DOHH2 (cell line): Measurements from ENCODE around the gene PRKAR1B.

ENCODE experiments used
- H3F3A ChIP-seq: fragments of 200-600 bp; sonication (generic), shearing (Covaris generic); 2 replicates; pipeline ENCODE4 v1.6.0; 2016; ENCODE audit warnings: antibody characterized with exemption, mild to moderate bottlenecking; ENCODE audit not compliant: control insufficient read depth, insufficient read depth
- H3K27ac ChIP-seq: fragments of 200-600 bp; sonication (generic); 2 replicates; pipeline ENCODE4 v1.5.1; 2014; ENCODE audit warnings: low read depth, mild to moderate bottlenecking, low read length, moderate library complexity
- H3K27me3 ChIP-seq: fragments of 200-600 bp; sonication (generic); 2 replicates; pipeline ENCODE4 v1.6.1; 2014; ENCODE audit warnings: mild to moderate bottlenecking, low read length, mixed read lengths; ENCODE audit not compliant: control insufficient read depth
- H3K36me3 ChIP-seq: fragments of 200-600 bp; sonication (generic); 2 replicates; pipeline ENCODE4 v1.6.1; 2014; ENCODE audit warnings: mild to moderate bottlenecking, low read length, moderate library complexity, mixed read lengths; ENCODE audit not compliant: control insufficient read depth
- H3K4me1 ChIP-seq: fragments of 200-600 bp; sonication (generic); 2 replicates; pipeline ENCODE4 v1.6.1; 2014; ENCODE audit warnings: mild to moderate bottlenecking, low read length, mixed read lengths; ENCODE audit not compliant: control insufficient read depth
- H3K4me2 ChIP-seq: fragments of 200-600 bp; sonication (generic); 2 replicates; pipeline ENCODE4 v1.6.0; 2014; ENCODE audit warnings: mild to moderate bottlenecking, low read length, moderate library complexity
- H3K4me3 ChIP-seq: fragments of 200-600 bp; sonication (generic); 2 replicates; pipeline ENCODE4 v1.5.1; 2014; ENCODE audit warnings: mild to moderate bottlenecking, low read length, mixed read lengths
- H3K79me2 ChIP-seq: fragments of 200-600 bp; sonication (generic); 2 replicates; pipeline ENCODE4 v1.6.1; 2014; ENCODE audit warnings: mild to moderate bottlenecking, low read length, mixed read lengths; ENCODE audit not compliant: control insufficient read depth
- H3K9me2 ChIP-seq: fragments of 200-600 bp; sonication (generic); replicated peaks from 2 replicates; pipeline ENCODE4 v1.6.1; 2014; ENCODE audit warnings: mild to moderate bottlenecking, low read length, mixed read lengths; ENCODE audit not compliant: control insufficient read depth
- H3K9me3 ChIP-seq: fragments of 200-600 bp; sonication (generic); 2 replicates; pipeline ENCODE4 v1.6.1; 2014; ENCODE audit warnings: antibody characterized with exemption, low read length, mixed read lengths; ENCODE audit not compliant: control insufficient read depth, insufficient read depth
- H4K20me1 ChIP-seq: fragments of 200-600 bp; sonication (generic); 2 replicates; pipeline ENCODE4 v1.6.0; 2014; ENCODE audit warnings: low read depth, mild to moderate bottlenecking, antibody characterized with exemption, low read length, moderate library complexity; ENCODE audit not compliant: control insufficient read depth, insufficient read depth
- CTCF ChIP-seq: fragments of 200-600 bp; sonication (generic); IDR thresholded peaks from one replicate; pipeline ENCODE4 v1.5.1; 2014; ENCODE audit warnings: antibody characterized with exemption, mild to moderate bottlenecking, low read depth, low read length; ENCODE audit not compliant: poor library complexity, severe bottlenecking
- EZH2phosphoT487 ChIP-seq: fragments of 200-600 bp; sonication (generic); IDR thresholded peaks from 2 replicates; pipeline ENCODE4 v1.6.1; 2017; ENCODE audit warnings: borderline replicate concordance, mild to moderate bottlenecking, antibody characterized with exemption, low read length, moderate library complexity, mixed read lengths

The PRKAR1B gene

GRCh38 chr7:503575-504111 lies 223.4 kb downstream of the PRKAR1B start:
- no peaks in the 10 kb centered on the region for H3K27me3 ChIP-seq
- H3K27ac ChIP-seq: no peak overlapping the region
- H3K36me3 ChIP-seq: no peaks in the 10 kb centered on the region
- H3F3A ChIP-seq: no peaks in the 10 kb centered on the region
- H3K4me3 ChIP-seq: no peak overlapping the region
- no peaks in the 10 kb centered on the region for H3K9me2 ChIP-seq
- no peaks in the 10 kb centered on the region for H3K79me2 ChIP-seq
- H3K4me2 ChIP-seq: no peak overlapping the region
- no peaks in the 10 kb centered on the region for H3K4me1 ChIP-seq
- TF ChIP-seq EZH2phosphoT487 (no peak), CTCF (no peak)
- no peaks in the 10 kb centered on the region for H3K9me3 ChIP-seq
- no peaks in the 10 kb centered on the region for H4K20me1 ChIP-seq

- no peaks in the 10 kb centered on the region for H3K36me3 ChIP-seq
These were observed 224.8 kb downstream of the PRKAR1B start for GRCh38 chr7:502296-502695.

GRCh38 chr7:501526-501925 lies 225.6 kb downstream of the PRKAR1B start:
- no peaks in the 10 kb centered on the region for H3K27me3 ChIP-seq
- H3K79me2 ChIP-seq: no peaks in the 10 kb centered on the region
- H3K4me1 ChIP-seq: no peaks in the 10 kb centered on the region
- H4K20me1 ChIP-seq: no peaks in the 10 kb centered on the region
- TF ChIP-seq CTCF: no peak
- no peak for TF ChIP-seq EZH2phosphoT487
- no peak overlapping the region for H3K27ac ChIP-seq
- H3K4me2 ChIP-seq: no peak overlapping the region
- no peaks in the 10 kb centered on the region for H3K9me2 ChIP-seq
- no peaks in the 10 kb centered on the region for H3F3A ChIP-seq
- H3K4me3 ChIP-seq: no peak overlapping the region
- no peaks in the 10 kb centered on the region for H3K36me3 ChIP-seq
- H3K9me3 ChIP-seq: no peaks in the 10 kb centered on the region

More at GRCh38 chr7:502296-502695, 224.8 kb downstream of the PRKAR1B start:
- H4K20me1 ChIP-seq: no peaks in the 10 kb centered on the region
- no peak overlapping the region for H3K27ac ChIP-seq
- H3K9me3 ChIP-seq: no peaks in the 10 kb centered on the region
- TF ChIP-seq EZH2phosphoT487 (no peak), CTCF (no peak)
- H3K27me3 ChIP-seq: no peaks in the 10 kb centered on the region
- no peaks in the 10 kb centered on the region for H3K4me1 ChIP-seq
- H3K4me3 ChIP-seq: no peak overlapping the region
- H3K9me2 ChIP-seq: no peaks in the 10 kb centered on the region
- no peaks in the 10 kb centered on the region for H3K79me2 ChIP-seq
- no peaks in the 10 kb centered on the region for H3F3A ChIP-seq
- H3K4me2 ChIP-seq: no peak overlapping the region
